G401.6 (cell line): Measurements from ENCODE around the gene CPLANE1.

Experiments used
- FAIRE-seq: peaks from 2 replicates; lab custom pipeline; 2012; peaks lifted over from hg19 to GRCh38; lab: Jason Lieb, UNC

CPLANE1 gene

GRCh38 chr5:37063739-37064138 lies 185.4 kb downstream of the CPLANE1 start:
- no peak for FAIRE-seq

GRCh38 chr5:37060030-37060429 lies 189.1 kb downstream of the CPLANE1 start:
- FAIRE-seq, result no peak

- no peak for FAIRE-seq
Measured at GRCh38 chr5:37056762-37057161, 192.4 kb downstream of the CPLANE1 start.
